IMR-90 (cell line): ENCODE measurements around the gene ULBP1.

Experiments
- BHLHE40 ChIP-seq: fragments of 150-350 bp; IDR thresholded peaks from 2 replicates; pipeline ENCODE4 v1.6.1; 2016; ENCODE audit warnings: mild to moderate bottlenecking, low read depth, low read length
- CHD1 ChIP-seq: IDR thresholded peaks from 2 replicates; pipeline ENCODE4 v1.6.1; 2012; ENCODE audit warnings: low read depth, low read length, improper control_type of control experiment
- CTCF ChIP-seq: conservative IDR thresholded peaks from 2 replicates; pipeline ENCODE4 v1.5.1; 2012; ENCODE audit warnings: mild to moderate bottlenecking, low read depth, low read length, improper control_type of control experiment
- ELK1 ChIP-seq: fragments of 150-350 bp; IDR thresholded peaks from 2 replicates; pipeline ENCODE4 v1.6.1; 2016; ENCODE audit warnings: low read depth, mild to moderate bottlenecking, low read length, moderate library complexity, borderline replicate concordance
- MAFK ChIP-seq: IDR thresholded peaks from 2 replicates; pipeline ENCODE4 v1.6.1; 2012; ENCODE audit warnings: low read depth, low read length, improper control_type of control experiment
- POLR2A ChIP-seq: IDR thresholded peaks from 2 replicates; pipeline ENCODE4 v1.6.1; 2012; ENCODE audit warnings: mild to moderate bottlenecking, low read depth, low read length
- RCOR1 ChIP-seq: IDR thresholded peaks from 2 replicates; pipeline ENCODE4 v1.6.1; 2012; ENCODE audit warnings: mild to moderate bottlenecking, low read length, improper control_type of control experiment; ENCODE audit not compliant: insufficient replicate concordance
- SMC3 ChIP-seq: fragments of 150-350 bp; IDR thresholded peaks from 2 replicates; pipeline ENCODE4 v1.6.1; 2016; ENCODE audit warnings: low read depth, mild to moderate bottlenecking, antibody characterized with exemption, low read length, moderate library complexity

DNA sequence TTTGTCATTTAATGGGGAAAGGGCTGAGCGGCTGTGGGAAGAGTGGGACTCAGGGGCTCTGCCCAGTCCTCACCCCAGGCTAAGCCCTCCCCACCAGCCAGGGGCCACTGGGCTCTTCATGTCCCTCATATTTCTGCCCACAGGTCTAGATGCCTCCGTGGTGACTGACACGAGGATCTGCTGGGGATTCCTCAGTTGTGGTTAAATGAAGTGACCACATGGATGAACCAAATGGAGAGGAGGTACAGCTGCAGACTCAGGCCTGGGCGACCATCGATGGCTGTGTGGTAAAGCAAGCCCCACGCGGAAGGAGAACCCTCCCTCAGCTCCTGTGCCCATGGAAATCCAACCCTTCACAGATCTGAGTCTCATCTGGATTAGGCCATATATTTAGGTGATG is 32.2 kb downstream of the ULBP1 start:
- no peak for TF ChIP-seq CTCF
- no peak for TF ChIP-seq ELK1
- TF ChIP-seq MAFK, result no peak
- no peak for TF ChIP-seq RCOR1
- TF ChIP-seq POLR2A, result no peak
- TF ChIP-seq SMC3, result no peak
- TF ChIP-seq CHD1, result no peak
- TF ChIP-seq BHLHE40, result no peak
